Measurements from ENCODE around the gene SPAG16.

DNA sequence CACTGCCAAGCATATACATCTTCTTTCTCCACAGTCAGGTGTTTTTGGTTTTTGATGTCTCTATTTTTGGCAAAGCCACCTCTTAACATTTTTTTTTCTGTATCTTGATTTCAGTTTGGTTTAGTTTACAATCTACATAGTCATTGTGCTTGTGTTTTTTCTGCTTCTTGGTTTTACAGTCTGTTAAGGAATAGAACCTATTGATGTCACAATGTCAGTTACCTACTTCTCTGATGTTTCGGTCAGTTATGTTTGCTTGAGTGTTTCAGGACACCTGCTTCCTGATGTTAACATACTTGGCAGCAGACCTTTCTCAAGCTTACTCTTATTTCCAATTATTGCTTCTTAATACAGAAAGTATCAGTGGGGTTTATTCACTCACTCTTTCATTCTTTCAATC is 253.3 kb downstream of the SPAG16 start:
- TF ChIP-seq, protein P1, sequence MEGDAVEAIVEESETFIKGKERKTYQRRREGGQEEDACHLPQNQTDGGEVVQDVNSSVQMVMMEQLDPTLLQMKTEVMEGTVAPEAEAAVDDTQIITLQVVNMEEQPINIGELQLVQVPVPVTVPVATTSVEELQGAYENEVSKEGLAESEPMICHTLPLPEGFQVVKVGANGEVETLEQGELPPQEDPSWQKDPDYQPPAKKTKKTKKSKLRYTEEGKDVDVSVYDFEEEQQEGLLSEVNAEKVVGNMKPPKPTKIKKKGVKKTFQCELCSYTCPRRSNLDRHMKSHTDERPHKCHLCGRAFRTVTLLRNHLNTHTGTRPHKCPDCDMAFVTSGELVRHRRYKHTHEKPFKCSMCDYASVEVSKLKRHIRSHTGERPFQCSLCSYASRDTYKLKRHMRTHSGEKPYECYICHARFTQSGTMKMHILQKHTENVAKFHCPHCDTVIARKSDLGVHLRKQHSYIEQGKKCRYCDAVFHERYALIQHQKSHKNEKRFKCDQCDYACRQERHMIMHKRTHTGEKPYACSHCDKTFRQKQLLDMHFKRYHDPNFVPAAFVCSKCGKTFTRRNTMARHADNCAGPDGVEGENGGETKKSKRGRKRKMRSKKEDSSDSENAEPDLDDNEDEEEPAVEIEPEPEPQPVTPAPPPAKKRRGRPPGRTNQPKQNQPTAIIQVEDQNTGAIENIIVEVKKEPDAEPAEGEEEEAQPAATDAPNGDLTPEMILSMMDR (IDR thresholded peaks at IDR 0.05), result no peak
- TF ChIP-seq POLR2A (IDR thresholded peaks at IDR 0.05), result no peak

All from testis (tissue), 2 donors.